H9 (cell line): ENCODE measurements around the gene NINJ1. TPM values are rescaled to one million over a fixed set of nuclear protein-coding genes. Genes with fewer than 3 reads are reported as not detected.

Experiments
- DNase-seq: peaks from one replicate; pipeline ENCODE4 v3.0.0-alpha.2; 2017
- H2AFZ ChIP-seq: one replicate; pipeline ENCODE4 v1.6.1; 2013; ENCODE audit warnings: mild to moderate bottlenecking, low read length, control low read depth, moderate library complexity
- H2AK5ac ChIP-seq: 2 replicates; pipeline ENCODE4 v1.6.1; 2013; ENCODE audit warnings: low read length, control low read depth, mixed read lengths; ENCODE audit not compliant: insufficient read length
- H2BK120ac ChIP-seq: one replicate; pipeline ENCODE4 v1.6.1; 2013; ENCODE audit warnings: low read depth, mild to moderate bottlenecking, low read length, control low read depth, inconsistent platforms; ENCODE audit not compliant: poor library complexity, severe bottlenecking
- H2BK12ac ChIP-seq: 2 replicates; pipeline ENCODE4 v1.6.1; 2013; ENCODE audit warnings: low read length, control low read depth, mixed read lengths, low read depth; ENCODE audit not compliant: insufficient read length
- H2BK15ac ChIP-seq: 2 replicates; pipeline ENCODE4 v1.6.1; 2013; ENCODE audit warnings: low read depth, low read length, control low read depth
- H2BK20ac ChIP-seq: one replicate; pipeline ENCODE4 v1.6.1; 2013; ENCODE audit warnings: low read depth, mild to moderate bottlenecking, low read length, control low read depth, inconsistent platforms; ENCODE audit not compliant: poor library complexity, severe bottlenecking
- H2BK5ac ChIP-seq: 2 replicates; pipeline ENCODE4 v1.6.1; 2013; ENCODE audit warnings: low read length, control low read depth, mixed read lengths; ENCODE audit not compliant: insufficient read length
- H3K14ac ChIP-seq: 2 replicates; pipeline ENCODE4 v1.6.1; 2013; ENCODE audit warnings: low read length, control low read depth; ENCODE audit not compliant: insufficient read depth
- H3K18ac ChIP-seq: 2 replicates; pipeline ENCODE4 v1.6.1; 2013; ENCODE audit warnings: low read depth, mild to moderate bottlenecking, mixed read lengths, low read length, control low read depth; ENCODE audit not compliant: insufficient read length
- H3K23ac ChIP-seq: 2 replicates; pipeline ENCODE4 v1.6.1; 2013; ENCODE audit warnings: low read length, control low read depth, mixed read lengths, low read depth; ENCODE audit not compliant: insufficient read length
- H3K23me2 ChIP-seq: 2 replicates; pipeline ENCODE4 v1.6.1; 2013; ENCODE audit warnings: low read depth, mild to moderate bottlenecking, mixed read lengths, low read length, control low read depth; ENCODE audit not compliant: insufficient read length, poor library complexity, severe bottlenecking
- H3K27ac ChIP-seq: 2 replicates; pipeline ENCODE4 v1.5.1; 2013; ENCODE audit warnings: low read length, control low read depth, mixed read lengths, low read depth; ENCODE audit not compliant: insufficient read length
- H3K27me3 ChIP-seq: 2 replicates; pipeline ENCODE4 v1.6.1; 2013; ENCODE audit warnings: low read length, control low read depth, inconsistent platforms; ENCODE audit not compliant: insufficient read depth
- H3K4ac ChIP-seq: 2 replicates; pipeline ENCODE4 v1.6.1; 2013; ENCODE audit warnings: low read depth, mild to moderate bottlenecking, control low read depth, inconsistent platforms, low read length, moderate library complexity
- H3K4me1 ChIP-seq: 2 replicates; pipeline ENCODE4 v1.6.1; 2013; ENCODE audit warnings: low read length, control low read depth, inconsistent platforms; ENCODE audit not compliant: insufficient read depth
- H3K4me2 ChIP-seq: 2 replicates; pipeline ENCODE4 v1.6.1; 2013; ENCODE audit warnings: low read length, control low read depth, mixed read lengths; ENCODE audit not compliant: insufficient read length, insufficient read depth
- H3K56ac ChIP-seq: 2 replicates; pipeline ENCODE4 v1.6.1; 2013; ENCODE audit warnings: low read depth, mild to moderate bottlenecking, mixed read lengths, low read length, control low read depth; ENCODE audit not compliant: insufficient read length
- H3K79me1 ChIP-seq: 2 replicates; pipeline ENCODE4 v1.6.1; 2013; ENCODE audit warnings: low read depth, mild to moderate bottlenecking, moderate library complexity, low read length, control low read depth, inconsistent platforms; ENCODE audit not compliant: insufficient read depth, poor library complexity, severe bottlenecking
- H3K79me2 ChIP-seq: 2 replicates; pipeline ENCODE4 v1.6.1; 2013; ENCODE audit warnings: low read length, control low read depth, inconsistent platforms; ENCODE audit not compliant: insufficient read depth
- H3K9ac ChIP-seq: 2 replicates; pipeline ENCODE4 v1.6.1; 2013; ENCODE audit warnings: low read length, control low read depth, mixed read lengths; ENCODE audit not compliant: insufficient read length; ENCODE audit errors: extremely low read depth
- H3K9me3 ChIP-seq: one replicate; pipeline ENCODE4 v1.6.1; 2013; ENCODE audit warnings: low read depth, low read length, inconsistent platforms; ENCODE audit not compliant: control insufficient read depth
- H3T11ph ChIP-seq: one replicate; pipeline ENCODE4 v1.6.1; 2013; ENCODE audit warnings: mild to moderate bottlenecking, low read length, control low read depth, inconsistent platforms
- H4K20me1 ChIP-seq: one replicate; pipeline ENCODE4 v1.6.1; 2013; ENCODE audit not compliant: control insufficient read depth, insufficient read length, insufficient read depth
- H4K5ac ChIP-seq: 2 replicates; pipeline ENCODE4 v1.6.1; 2013; ENCODE audit warnings: low read depth, mild to moderate bottlenecking, mixed read lengths, low read length, control low read depth; ENCODE audit not compliant: insufficient read length
- H4K8ac ChIP-seq: replicated peaks from 2 replicates; pipeline ENCODE4 v1.6.1; 2013; ENCODE audit warnings: low read length, control low read depth, mixed read lengths, low read depth; ENCODE audit not compliant: insufficient read length
- H4K91ac ChIP-seq: 2 replicates; pipeline ENCODE4 v1.6.1; 2013; ENCODE audit warnings: low read depth, mild to moderate bottlenecking, moderate library complexity, mixed read lengths, low read length, control low read depth; ENCODE audit not compliant: insufficient read length
- H3K27ac Mint-ChIP-seq, 3 experiments: 2 replicates in 2 of 3; 3 replicates in 1 of 3; pipeline ENCODE4 v1.8.0; 2020 to 2021; ENCODE audit warnings: mixed read lengths in 3 of 3, mild to moderate bottlenecking in 1 of 3, moderate library complexity in 1 of 3
- H3K27me3 Mint-ChIP-seq: 2 replicates; pipeline ENCODE4 v1.8.0; 2021; ENCODE audit warnings: low read depth, mild to moderate bottlenecking, moderate library complexity, mixed read lengths
- H3K36me3 Mint-ChIP-seq, 3 experiments: 2 replicates in 2 of 3; 3 replicates in 1 of 3; pipeline ENCODE4 v1.8.0; 2020 to 2021; ENCODE audit warnings: low read depth in 3 of 3, mixed read lengths in 3 of 3; ENCODE audit not compliant: insufficient read depth in 1 of 3
- H3K4me1 Mint-ChIP-seq, 2 experiments: 2 replicates each; pipeline ENCODE4 v1.8.0; 2020; ENCODE audit warnings: mixed read lengths in 2 of 2
- H3K4me3 Mint-ChIP-seq, 2 experiments: 2 replicates in 1 of 2; 3 replicates in 1 of 2; pipeline ENCODE4 v1.8.0; 2020 to 2021; ENCODE audit warnings: mild to moderate bottlenecking in 2 of 2, mixed read lengths in 2 of 2, moderate library complexity in 1 of 2
- H3K9me3 Mint-ChIP-seq, 2 experiments: 2 replicates in 1 of 2; 3 replicates in 1 of 2; pipeline ENCODE4 v1.8.0; 2020; ENCODE audit warnings: mild to moderate bottlenecking in 2 of 2, mixed read lengths in 2 of 2, moderate library complexity in 1 of 2
- WGBS: extraction: QIAGEN DNeasy Blood & Tissue Kit; methylation state at CpG from one replicate; pipeline ENCODE4 v1.1.7; 2013; ENCODE audit warnings: missing lambda C conversion rate, low lambda C conversion rate, mixed read lengths; ENCODE audit not compliant: insufficient read length; ENCODE audit errors: extremely low coverage; 5-methylcytosine and 5-hydroxymethylcytosine counted together
- total RNA-seq: library from RNA; stranded (reverse); gene quantifications from 2 replicates; pipeline ENCODE4 v1.2.1, GENCODE V29; 2021
- TF ChIP-seq, protein P1 (sequence below): fragments of 200-600 bp; sonication (generic); conservative IDR thresholded peaks from 3 replicates; pipeline ENCODE4 v1.8.0; 2021; ENCODE audit warnings: antibody characterized with exemption, mild to moderate bottlenecking

NINJ1 gene
- total RNA-seq, 1 experiment from 2014 or later: 28.9 TPM

DNA sequence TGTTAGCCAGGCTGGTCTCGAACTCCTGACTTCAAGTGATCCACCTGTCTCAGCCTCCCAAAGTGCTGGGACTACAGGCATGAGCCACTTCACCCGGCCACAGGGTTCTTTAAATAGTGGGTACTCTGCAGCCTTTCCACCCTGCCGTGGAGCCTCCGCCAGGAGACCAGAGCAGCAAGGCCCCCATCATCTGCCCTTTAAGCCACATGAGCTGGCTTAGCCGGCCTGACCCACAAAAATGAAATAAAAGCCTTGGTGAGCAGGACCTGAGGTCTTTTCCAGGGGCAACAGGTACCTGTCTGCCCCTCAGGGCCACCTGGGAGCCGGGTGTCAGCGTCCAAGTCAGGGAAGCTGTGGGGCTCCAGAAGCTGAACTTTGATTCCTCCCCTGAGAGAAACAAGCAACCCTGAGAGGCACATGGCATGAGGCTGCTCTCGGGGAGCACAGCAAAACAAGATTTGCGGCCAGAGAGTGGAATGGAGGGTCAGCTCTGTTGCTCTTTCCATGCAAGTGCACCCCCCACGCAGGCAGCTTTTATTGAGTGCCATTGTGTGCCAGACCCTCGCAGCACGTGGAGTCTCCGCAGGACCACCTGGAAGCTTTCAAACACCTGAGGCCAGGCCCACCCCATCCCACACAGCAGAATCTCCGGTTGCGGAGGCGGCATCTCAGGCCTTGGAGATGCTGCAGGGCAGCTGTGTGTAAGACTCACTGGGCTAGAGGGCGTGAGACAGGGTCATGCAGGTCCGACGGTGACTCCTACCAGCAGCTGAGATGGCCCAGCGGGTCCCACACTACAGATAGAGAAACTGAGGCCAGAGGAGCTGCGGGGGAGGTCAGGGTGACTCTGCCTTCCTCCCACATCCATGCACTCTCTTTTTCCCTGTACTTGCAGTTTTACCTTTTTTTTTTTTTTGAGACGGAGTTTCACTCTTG, 45.1 kb upstream of the NINJ1 start:
- Mint-ChIP-seq H3K4me3 (no peak overlapping the region), H3K4me1 (peaks cover 0 to 2% of the 10 kb centered on the region in 2 experiments; a peak in 1 of 4 replicates), H3K9me3 (no peaks in the 10 kb centered on the region), H3K36me3 (no peaks in the 10 kb centered on the region; a peak in 1 of 7 replicates), H3K27me3 (peaks cover 30% of the 10 kb centered on the region), H3K27ac (no peak overlapping the region; a peak in 1 of 7 replicates)
- H2BK15ac ChIP-seq: no peak overlapping the region
- H4K20me1 ChIP-seq: no peaks in the 10 kb centered on the region
- TF ChIP-seq, protein P1, sequence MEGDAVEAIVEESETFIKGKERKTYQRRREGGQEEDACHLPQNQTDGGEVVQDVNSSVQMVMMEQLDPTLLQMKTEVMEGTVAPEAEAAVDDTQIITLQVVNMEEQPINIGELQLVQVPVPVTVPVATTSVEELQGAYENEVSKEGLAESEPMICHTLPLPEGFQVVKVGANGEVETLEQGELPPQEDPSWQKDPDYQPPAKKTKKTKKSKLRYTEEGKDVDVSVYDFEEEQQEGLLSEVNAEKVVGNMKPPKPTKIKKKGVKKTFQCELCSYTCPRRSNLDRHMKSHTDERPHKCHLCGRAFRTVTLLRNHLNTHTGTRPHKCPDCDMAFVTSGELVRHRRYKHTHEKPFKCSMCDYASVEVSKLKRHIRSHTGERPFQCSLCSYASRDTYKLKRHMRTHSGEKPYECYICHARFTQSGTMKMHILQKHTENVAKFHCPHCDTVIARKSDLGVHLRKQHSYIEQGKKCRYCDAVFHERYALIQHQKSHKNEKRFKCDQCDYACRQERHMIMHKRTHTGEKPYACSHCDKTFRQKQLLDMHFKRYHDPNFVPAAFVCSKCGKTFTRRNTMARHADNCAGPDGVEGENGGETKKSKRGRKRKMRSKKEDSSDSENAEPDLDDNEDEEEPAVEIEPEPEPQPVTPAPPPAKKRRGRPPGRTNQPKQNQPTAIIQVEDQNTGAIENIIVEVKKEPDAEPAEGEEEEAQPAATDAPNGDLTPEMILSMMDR: no peak
- no peaks in the 10 kb centered on the region for H3K79me1 ChIP-seq
- WGBS: no CpG with 5 or more reads among the region's 22 CpGs
- no peak overlapping the region for H3K4me2 ChIP-seq
- H3K4ac ChIP-seq: no peak overlapping the region
- H3K27ac ChIP-seq: no peak overlapping the region
- H2BK5ac ChIP-seq: no peak overlapping the region
- no peaks in the 10 kb centered on the region for H3K4me1 ChIP-seq
- no peak overlapping the region for H2AFZ ChIP-seq
- no peak overlapping the region for H4K91ac ChIP-seq
- H3K27me3 ChIP-seq: peaks cover 4% of the 10 kb centered on the region; the same call in 1 of the 2 replicates
- no peak overlapping the region for H4K5ac ChIP-seq
- H3K23ac ChIP-seq: no peak overlapping the region
- no peak overlapping the region for H2BK12ac ChIP-seq
- H3K9ac ChIP-seq: no peak overlapping the region
- no peaks in the 10 kb centered on the region for H3K79me2 ChIP-seq
- H2BK20ac ChIP-seq: no peak overlapping the region
- no peaks in the 10 kb centered on the region for H3K23me2 ChIP-seq
- no peak overlapping the region for H3K56ac ChIP-seq
- H2BK120ac ChIP-seq: no peak overlapping the region
- no peak overlapping the region for H4K8ac ChIP-seq
- H2AK5ac ChIP-seq: no peak overlapping the region
- H3K9me3 ChIP-seq: no peaks in the 10 kb centered on the region
- no peak overlapping the region for H3K14ac ChIP-seq
- no peak overlapping the region for H3K18ac ChIP-seq
- no peak for DNase-seq
- no peak overlapping the region for H3T11ph ChIP-seq
